GM19023 (cell line): ENCODE measurements around the gene PBRM1.

Experiments used
- ATAC-seq: cut with Tn5 transposase; IDR thresholded peaks from one replicate; pipeline ENCODE4 v1.9.1; 2021; ENCODE audit warnings: mild to moderate bottlenecking, moderate library complexity; ENCODE audit not compliant: unreplicated experiment

The PBRM1 gene

GRCh38 chr3:52512727-52513126 lies 173.0 kb downstream of the PBRM1 start:
- ATAC-seq = no peak

GRCh38 chr3:52512105-52512504 lies 173.6 kb downstream of the PBRM1 start:
- ATAC-seq = no peak

- no peak for ATAC-seq
These were observed 174.2 kb downstream of the PBRM1 start for GRCh38 chr3:52511509-52511908.

- no peak for ATAC-seq
These were observed 175.9 kb downstream of the PBRM1 start for GRCh38 chr3:52509753-52510328.

- no peak for ATAC-seq
These were observed 178.4 kb downstream of the PBRM1 start for GRCh38 chr3:52507359-52507758.

GRCh38 chr3:52506266-52506966 lies 179.3 kb downstream of the PBRM1 start:
- no peak for ATAC-seq

- ATAC-seq = no peak
These were observed 180.7 kb downstream of the PBRM1 start for GRCh38 chr3:52504977-52505376.

- ATAC-seq = no peak
These were observed 181.8 kb downstream of the PBRM1 start for GRCh38 chr3:52503788-52504424.

- ATAC-seq = no peak
These were observed 182.8 kb downstream of the PBRM1 start for GRCh38 chr3:52502808-52503350.

GRCh38 chr3:52502001-52502400 lies 183.7 kb downstream of the PBRM1 start:
- no peak for ATAC-seq

- ATAC-seq = no peak
These were observed 184.7 kb downstream of the PBRM1 start for GRCh38 chr3:52501046-52501445.

GRCh38 chr3:52498137-52499054 lies 187.3 kb downstream of the PBRM1 start:
- ATAC-seq = no peak

- no peak for ATAC-seq
These were observed 189.7 kb downstream of the PBRM1 start for GRCh38 chr3:52495777-52496602.
